NCI-H2171 treated with DMSO at 0.1 percent for 48 hours (cell line): ENCODE data around the gene CEP192.

Source experiments
- DNase-seq: peaks from one replicate; lab custom pipeline; 2025; lab: John Stamatoyannopoulos, UW

CEP192 gene

GRCh38 chr18:13145636-13146190 lies 154.6 kb downstream of the CEP192 start:
- peak; percentile 48 for DNase-seq

- DNase-seq = peak; percentile 78
These were observed 156.0 kb downstream of the CEP192 start for GRCh38 chr18:13147130-13147529.

GRCh38 chr18:13151656-13152055 lies 160.5 kb downstream of the CEP192 start:
- no peak for DNase-seq

- DNase-seq = no peak
These were observed 167.3 kb downstream of the CEP192 start for GRCh38 chr18:13158428-13158827.

- peak; percentile 60 for DNase-seq
These were observed 168.4 kb downstream of the CEP192 start for GRCh38 chr18:13159579-13159978.

- DNase-seq = no peak
These were observed 170.2 kb downstream of the CEP192 start for GRCh38 chr18:13161276-13161899.

GRCh38 chr18:13163167-13163927 lies 172.2 kb downstream of the CEP192 start:
- no peak for DNase-seq

GRCh38 chr18:13164406-13164805 lies 173.2 kb downstream of the CEP192 start:
- no peak for DNase-seq

GRCh38 chr18:13165636-13166423 lies 174.7 kb downstream of the CEP192 start:
- peak; percentile 95 for DNase-seq

- DNase-seq = no peak
These were observed 182.5 kb downstream of the CEP192 start for GRCh38 chr18:13173578-13174145.
